ENCODE results near the gene ERFE. TPM values are rescaled to one million over a fixed set of nuclear protein-coding genes. Genes with fewer than 3 reads are reported as not detected.

The ERFE gene
- total RNA-seq, 1 donor: 1.8 TPM

- H3K4me1 ChIP-seq (ENCODE audit: insufficient read depth, low read length): peaks cover 12% of the 10 kb centered on the region
- peak overlapping the region; percentile 73 for H3K4me2 ChIP-seq (ENCODE audit: insufficient read depth, low read length)
- peak overlapping the region; percentile 62 for H3K4me3 ChIP-seq (ENCODE audit: insufficient read depth, low read length)
- H3K27ac ChIP-seq (ENCODE audit: low read depth, low read length): no peak overlapping the region
- TF ChIP-seq, protein P1, sequence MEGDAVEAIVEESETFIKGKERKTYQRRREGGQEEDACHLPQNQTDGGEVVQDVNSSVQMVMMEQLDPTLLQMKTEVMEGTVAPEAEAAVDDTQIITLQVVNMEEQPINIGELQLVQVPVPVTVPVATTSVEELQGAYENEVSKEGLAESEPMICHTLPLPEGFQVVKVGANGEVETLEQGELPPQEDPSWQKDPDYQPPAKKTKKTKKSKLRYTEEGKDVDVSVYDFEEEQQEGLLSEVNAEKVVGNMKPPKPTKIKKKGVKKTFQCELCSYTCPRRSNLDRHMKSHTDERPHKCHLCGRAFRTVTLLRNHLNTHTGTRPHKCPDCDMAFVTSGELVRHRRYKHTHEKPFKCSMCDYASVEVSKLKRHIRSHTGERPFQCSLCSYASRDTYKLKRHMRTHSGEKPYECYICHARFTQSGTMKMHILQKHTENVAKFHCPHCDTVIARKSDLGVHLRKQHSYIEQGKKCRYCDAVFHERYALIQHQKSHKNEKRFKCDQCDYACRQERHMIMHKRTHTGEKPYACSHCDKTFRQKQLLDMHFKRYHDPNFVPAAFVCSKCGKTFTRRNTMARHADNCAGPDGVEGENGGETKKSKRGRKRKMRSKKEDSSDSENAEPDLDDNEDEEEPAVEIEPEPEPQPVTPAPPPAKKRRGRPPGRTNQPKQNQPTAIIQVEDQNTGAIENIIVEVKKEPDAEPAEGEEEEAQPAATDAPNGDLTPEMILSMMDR (IDR thresholded peaks at IDR 0.05; ENCODE audit: extremely low read depth, low read depth, low read length): no peak
- no peaks in the 10 kb centered on the region for H3K36me3 ChIP-seq (ENCODE audit: insufficient read depth, low read length)
- no peaks in the 10 kb centered on the region for H4K20me1 ChIP-seq (ENCODE audit: insufficient read depth, low read length)
- no peak overlapping the region for H2AFZ ChIP-seq (ENCODE audit: low read length)
- H3K9me3 ChIP-seq (ENCODE audit: low read depth, low read length): no peaks in the 10 kb centered on the region
- H3K79me2 ChIP-seq (ENCODE audit: insufficient read depth, low read length): no peaks in the 10 kb centered on the region
- no peaks in the 10 kb centered on the region for H3K27me3 ChIP-seq (ENCODE audit: insufficient read depth, low read length)
- peak; percentile 62 for DNase-seq (ENCODE audit: insufficient read length, low spot score, missing footprints)
These were observed 30.7 kb upstream of the ERFE start for GRCh38 chr2:238128061-238128440.

GRCh38 chr2:238128534-238129001 lies 30.2 kb upstream of the ERFE start:
- Histone ChIP-seq H3K79me2 (ENCODE audit: insufficient read depth, low read length) (no peaks in the 10 kb centered on the region), H3K36me3 (ENCODE audit: insufficient read depth, low read length) (no peaks in the 10 kb centered on the region), H4K20me1 (ENCODE audit: insufficient read depth, low read length) (no peaks in the 10 kb centered on the region), H3K27me3 (ENCODE audit: insufficient read depth, low read length) (no peaks in the 10 kb centered on the region), H2AFZ (ENCODE audit: low read length) (no peak overlapping the region), H3K4me2 (ENCODE audit: insufficient read depth, low read length) (no peak overlapping the region), H3K4me1 (ENCODE audit: insufficient read depth, low read length) (peaks cover 12% of the 10 kb centered on the region), H3K9me3 (ENCODE audit: low read depth, low read length) (no peaks in the 10 kb centered on the region), H3K4me3 (ENCODE audit: insufficient read depth, low read length) (no peak overlapping the region), H3K27ac (ENCODE audit: low read depth, low read length) (no peak overlapping the region)
- TF ChIP-seq, protein P1 (IDR thresholded peaks at IDR 0.05; ENCODE audit: extremely low read depth, low read depth, low read length): no peak
- DNase-seq (ENCODE audit: insufficient read length, low spot score, missing footprints): peak; percentile 44

GRCh38 chr2:238129166-238130010 lies 29.4 kb upstream of the ERFE start:
- TF ChIP-seq, protein P1 (IDR thresholded peaks at IDR 0.05; ENCODE audit: extremely low read depth, low read depth, low read length): no peak
- H3K36me3 ChIP-seq (ENCODE audit: insufficient read depth, low read length): no peaks in the 10 kb centered on the region
- no peak overlapping the region for H2AFZ ChIP-seq (ENCODE audit: low read length)
- peaks cover 12% of the 10 kb centered on the region for H3K4me1 ChIP-seq (ENCODE audit: insufficient read depth, low read length)
- peak; percentile 71 for DNase-seq (ENCODE audit: insufficient read length, low spot score, missing footprints)
- no peaks in the 10 kb centered on the region for H3K79me2 ChIP-seq (ENCODE audit: insufficient read depth, low read length)
- no peak overlapping the region for H3K4me2 ChIP-seq (ENCODE audit: insufficient read depth, low read length)
- H3K27ac ChIP-seq (ENCODE audit: low read depth, low read length): no peak overlapping the region
- no peaks in the 10 kb centered on the region for H3K27me3 ChIP-seq (ENCODE audit: insufficient read depth, low read length)
- no peaks in the 10 kb centered on the region for H3K9me3 ChIP-seq (ENCODE audit: low read depth, low read length)
- H3K4me3 ChIP-seq (ENCODE audit: insufficient read depth, low read length): no peak overlapping the region
- H4K20me1 ChIP-seq (ENCODE audit: insufficient read depth, low read length): no peaks in the 10 kb centered on the region

DNA sequence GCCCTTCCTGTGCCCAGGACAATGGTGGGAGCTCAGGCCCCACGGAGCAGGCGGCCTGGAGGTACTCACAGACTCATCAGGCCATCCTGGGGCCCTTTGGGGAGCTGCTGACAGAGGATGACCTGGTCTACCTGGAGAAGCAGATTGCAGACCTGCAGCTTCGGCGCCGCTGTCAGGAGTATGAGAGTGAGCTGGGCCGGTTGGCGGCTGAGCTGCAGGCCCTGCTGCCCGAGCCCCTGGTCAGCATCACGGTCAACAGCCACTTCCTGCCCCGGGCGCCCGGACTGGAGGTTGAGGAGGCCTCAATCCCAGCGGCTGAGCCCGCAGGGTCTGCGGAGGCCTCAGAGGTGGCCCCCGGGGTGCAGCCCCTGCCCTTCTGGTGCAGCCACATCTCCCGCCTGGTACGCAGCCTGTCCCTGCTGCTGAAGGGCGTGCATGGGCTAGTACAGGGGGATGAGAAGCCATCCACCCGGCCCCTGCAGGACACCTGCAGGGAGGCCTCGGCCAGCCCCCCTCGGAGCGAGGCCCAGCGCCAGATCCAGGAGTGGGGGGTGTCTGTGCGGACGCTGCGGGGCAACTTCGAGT lies 28.6 kb upstream of the ERFE start:
- TF ChIP-seq, protein P1 (IDR thresholded peaks at IDR 0.05; ENCODE audit: extremely low read depth, low read depth, low read length): no peak
- H3K27ac ChIP-seq (ENCODE audit: low read depth, low read length): no peak overlapping the region
- no peak overlapping the region for H3K4me3 ChIP-seq (ENCODE audit: insufficient read depth, low read length)
- no peaks in the 10 kb centered on the region for H3K27me3 ChIP-seq (ENCODE audit: insufficient read depth, low read length)
- no peaks in the 10 kb centered on the region for H3K9me3 ChIP-seq (ENCODE audit: low read depth, low read length)
- no peak overlapping the region for H2AFZ ChIP-seq (ENCODE audit: low read length)
- H3K36me3 ChIP-seq (ENCODE audit: insufficient read depth, low read length): no peaks in the 10 kb centered on the region
- no peaks in the 10 kb centered on the region for H4K20me1 ChIP-seq (ENCODE audit: insufficient read depth, low read length)
- DNase-seq (ENCODE audit: insufficient read length, low spot score, missing footprints): peak; percentile 60
- H3K4me1 ChIP-seq (ENCODE audit: insufficient read depth, low read length): peaks cover 12% of the 10 kb centered on the region
- no peak overlapping the region for H3K4me2 ChIP-seq (ENCODE audit: insufficient read depth, low read length)
- no peaks in the 10 kb centered on the region for H3K79me2 ChIP-seq (ENCODE audit: insufficient read depth, low read length)
